HAP-1 (cell line): ENCODE results near the gene PBX2.
A peak's percentile ranks its signal among the peaks of the same experiment; 100 is the strongest.
"Not testable (repeated sequence)": the region's sequence is repeated elsewhere in the genome, so short reads cannot be mapped to it uniquely, and the experiment has no call there.

Experiments
- DNase-seq, 2 experiments: peaks; one replicate each; pipeline ENCODE4 v3.0.0-alpha.2; 2016 to 2020; ENCODE audit warnings: low spot score in 2 of 2
- H3K27me3 ChIP-seq: fragments of 250-450 bp; sonication (Bioruptor Pico); 2 replicates; pipeline ENCODE4 v1.5.1; 2020; ENCODE audit warnings: low read depth, mild to moderate bottlenecking, moderate library complexity
- H3K36me3 ChIP-seq: fragments of 250-450 bp; sonication (Bioruptor Pico); replicated peaks from 2 replicates; pipeline ENCODE4 v1.5.1; 2020; ENCODE audit warnings: mild to moderate bottlenecking
- H3K4me1 ChIP-seq: fragments of 250-450 bp; sonication (Bioruptor Pico); 2 replicates; pipeline ENCODE4 v1.5.1; 2020; ENCODE audit warnings: mild to moderate bottlenecking
- H3K4me3 ChIP-seq: fragments of 250-450 bp; sonication (Bioruptor Pico); 2 replicates; pipeline ENCODE4 v1.5.1; 2020; ENCODE audit warnings: mild to moderate bottlenecking, moderate library complexity
- H3K9me3 ChIP-seq: fragments of 250-450 bp; sonication (Bioruptor Pico); 2 replicates; pipeline ENCODE4 v1.5.1; 2020; ENCODE audit warnings: mild to moderate bottlenecking, moderate library complexity
- in situ Hi-C: fragments of 300-500 bp; cut with MboI; formaldehyde crosslinking; loops from 3 replicates; pipeline ENCODE4 v1.14.3; 2020; ENCODE audit warnings: low sequenced_read_pairs, inconsistent platforms, mixed read lengths

PBX2 gene

DNA sequence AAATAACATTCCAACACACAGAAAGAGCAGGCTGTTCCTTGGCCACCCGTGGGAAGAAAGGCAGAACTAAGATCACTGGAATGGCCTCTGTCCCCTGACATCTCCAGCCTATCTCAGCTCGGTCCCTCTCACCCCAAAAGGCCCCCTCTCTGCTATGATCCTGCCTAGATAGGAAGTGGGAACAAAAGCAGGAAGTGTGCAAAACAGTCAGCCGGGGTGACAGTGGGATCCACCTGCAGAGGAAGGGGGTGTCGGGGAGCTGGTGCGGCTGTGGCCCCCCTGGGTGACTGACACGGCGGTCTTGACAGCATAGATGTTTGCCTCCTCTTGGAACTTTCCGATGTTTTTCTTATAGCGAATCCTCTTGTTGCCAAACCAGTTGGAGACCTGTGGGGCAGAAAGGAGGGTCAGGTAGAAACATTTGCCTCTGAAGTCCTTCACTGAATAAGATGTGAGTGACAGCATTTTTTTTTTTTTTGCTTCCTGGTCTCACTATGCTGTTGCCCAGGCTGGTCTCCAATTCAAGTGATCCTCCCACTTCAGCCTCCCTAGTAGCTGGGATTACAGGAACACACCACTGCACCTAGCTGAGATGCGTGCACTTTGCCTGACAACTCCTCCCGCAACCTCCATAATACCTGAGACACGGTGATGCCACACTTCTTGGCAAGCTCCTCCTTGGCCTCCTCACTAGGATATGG is 2.8 kb downstream of the PBX2 start:
- H3K4me1 ChIP-seq: peaks cover 5% of the 10 kb centered on the region; the same call in 1 of the 2 replicates
- no peak for DNase-seq
- H3K4me3 ChIP-seq: no peak overlapping the region
- H3K36me3 ChIP-seq: peaks cover 31% of the 10 kb centered on the region
- in situ Hi-C loops: no loop called here
- no peaks in the 10 kb centered on the region for H3K27me3 ChIP-seq
- no peaks in the 10 kb centered on the region for H3K9me3 ChIP-seq

DNA sequence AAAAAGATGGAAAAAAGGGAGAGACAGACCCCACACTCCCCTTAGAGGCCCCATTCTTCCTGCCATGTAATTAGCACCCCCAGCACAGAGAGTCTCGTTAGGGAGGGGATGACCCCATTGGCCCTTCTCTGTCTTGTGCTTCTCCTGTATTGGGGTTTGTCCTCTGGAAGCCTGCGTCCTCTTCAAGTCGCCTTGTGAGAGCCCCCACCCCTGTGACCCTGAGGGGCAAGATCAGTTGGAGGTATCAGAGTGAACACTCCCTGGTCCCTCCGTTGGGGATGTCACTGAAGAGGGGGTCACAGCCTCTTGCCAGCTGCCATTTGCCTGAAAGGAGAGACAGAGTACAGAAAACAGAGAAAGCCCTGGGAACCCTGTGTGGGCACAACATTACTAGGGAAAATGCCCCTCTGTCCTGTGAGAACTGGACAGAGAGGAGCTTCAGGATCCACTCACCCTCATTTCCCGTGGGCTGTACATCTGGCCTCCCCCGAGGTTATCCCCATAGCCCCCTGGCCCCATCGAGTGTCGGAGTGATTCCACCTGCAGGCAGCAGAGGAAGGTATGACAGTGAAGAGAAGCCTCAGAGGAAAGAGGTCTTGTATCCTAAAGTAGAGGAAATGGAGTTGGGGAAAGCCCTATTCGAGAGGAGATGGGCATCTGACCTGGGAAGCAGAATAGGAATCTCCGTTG is 3.7 kb downstream of the PBX2 start:
- H3K4me1 ChIP-seq, in situ Hi-C loops, H3K9me3 ChIP-seq, H3K4me3 ChIP-seq, H3K27me3 ChIP-seq, DNase-seq: not testable (repeated sequence)
- H3K36me3 ChIP-seq: peaks cover 32% of the 10 kb centered on the region

DNA sequence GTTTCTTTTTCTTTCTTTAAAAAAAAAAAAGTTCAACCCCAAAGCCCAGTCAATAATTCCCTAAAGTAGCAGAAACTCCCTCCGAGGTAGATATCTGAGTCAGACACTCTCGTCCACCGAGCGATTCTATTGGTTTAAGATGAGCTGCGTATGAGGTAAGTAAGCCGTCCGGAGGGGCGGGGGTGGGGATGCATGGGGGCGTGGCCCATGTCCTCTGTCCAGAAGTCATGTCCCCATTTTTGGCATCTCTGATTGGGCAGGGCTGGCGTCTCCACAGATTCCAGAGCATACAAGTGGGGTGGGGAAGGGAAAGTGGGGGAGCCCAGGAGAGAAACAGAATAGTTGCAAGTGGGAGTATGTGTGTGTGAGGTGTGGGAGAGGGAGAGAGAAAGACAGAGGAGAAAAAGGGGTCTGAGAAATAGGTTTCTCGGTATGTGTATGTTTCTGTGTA is 4.3 kb downstream of the PBX2 start:
- H3K4me1 ChIP-seq, H3K9me3 ChIP-seq, H3K27me3 ChIP-seq, H3K4me3 ChIP-seq, in situ Hi-C loops: not testable (repeated sequence)
- peaks cover 38% of the 10 kb centered on the region for H3K36me3 ChIP-seq
- peak; percentile 29 to 79 for DNase-seq

DNA sequence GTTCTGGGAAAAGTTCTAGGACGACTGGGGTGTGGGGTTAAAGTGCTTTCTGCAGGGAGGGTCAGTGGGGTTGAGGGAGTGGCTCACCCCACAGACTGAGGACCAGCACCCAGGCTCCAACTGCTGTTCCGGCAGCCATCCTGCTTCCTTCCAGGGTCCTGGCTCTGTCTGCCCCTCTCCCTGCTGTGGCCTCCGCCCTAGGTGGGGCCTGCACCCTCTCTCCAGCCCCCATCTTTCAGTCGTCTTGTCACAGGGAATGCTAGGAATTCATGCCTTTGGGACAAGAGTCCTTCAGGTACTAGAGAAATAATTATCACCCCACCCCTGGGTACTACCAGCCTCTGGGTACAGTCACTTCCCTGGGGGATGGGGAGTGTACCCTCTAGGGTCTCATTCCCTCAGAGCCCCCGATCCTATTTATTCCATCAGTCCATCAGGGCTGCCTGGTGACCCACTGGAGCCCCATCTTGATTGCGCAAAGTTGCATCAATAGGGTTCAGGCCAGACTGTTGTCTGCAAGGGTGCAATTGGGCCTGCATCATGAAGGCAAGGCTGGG is 5.8 kb downstream of the PBX2 start, which contains the start of gene AGER:
AGER (minus strand) TSS at position 170 of the 557 bp plus-strand sequence; CDS start at position 139, 31 bp downstream.
- Histone ChIP-seq H3K9me3 (no peaks in the 10 kb centered on the region), H3K4me1 (peaks cover 3% of the 10 kb centered on the region; the same call in 1 of the 2 replicates), H3K27me3 (no peaks in the 10 kb centered on the region), H3K36me3 (peaks cover 45% of the 10 kb centered on the region), H3K4me3 (no peak within 1 kb of the TSS)
- in situ Hi-C loops: no loop called here
- DNase-seq: no peak

DNA sequence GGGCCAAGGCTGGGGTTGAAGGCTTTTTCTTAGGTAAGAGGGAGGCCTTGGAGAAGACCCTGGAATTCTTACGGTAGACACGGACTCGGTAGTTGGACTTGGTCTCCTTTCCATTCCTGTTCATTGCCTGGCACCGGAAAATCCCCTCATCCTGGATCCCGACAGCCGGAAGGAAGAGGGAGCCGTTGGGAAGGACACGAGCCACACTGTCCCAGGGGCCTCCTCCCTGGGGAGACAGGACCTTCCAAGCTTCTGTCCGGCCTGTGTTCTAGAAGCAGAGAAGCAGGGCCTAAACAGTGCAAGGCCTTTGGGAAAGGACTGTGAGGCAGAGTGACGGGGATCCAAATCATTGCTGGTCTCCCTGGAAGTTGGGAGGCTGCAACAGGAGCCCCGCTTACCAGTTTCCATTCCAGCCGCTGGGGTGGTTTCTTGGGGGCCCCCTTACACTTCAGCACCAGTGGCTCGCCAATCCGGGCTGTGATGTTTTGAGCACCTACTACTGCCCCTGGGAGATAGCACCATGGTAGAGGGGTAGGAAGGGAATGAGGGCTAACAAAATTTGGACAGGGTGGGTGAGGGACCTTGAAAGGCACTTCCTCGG is 6.4 kb downstream of the PBX2 start:
- Histone ChIP-seq H3K4me3 (no peak overlapping the region), H3K4me1 (peaks cover 1% of the 10 kb centered on the region; the same call in 1 of the 2 replicates), H3K9me3 (no peaks in the 10 kb centered on the region), H3K36me3 (peaks cover 45% of the 10 kb centered on the region), H3K27me3 (no peaks in the 10 kb centered on the region)
- DNase-seq: no peak
- in situ Hi-C loops: no loop called here

DNA sequence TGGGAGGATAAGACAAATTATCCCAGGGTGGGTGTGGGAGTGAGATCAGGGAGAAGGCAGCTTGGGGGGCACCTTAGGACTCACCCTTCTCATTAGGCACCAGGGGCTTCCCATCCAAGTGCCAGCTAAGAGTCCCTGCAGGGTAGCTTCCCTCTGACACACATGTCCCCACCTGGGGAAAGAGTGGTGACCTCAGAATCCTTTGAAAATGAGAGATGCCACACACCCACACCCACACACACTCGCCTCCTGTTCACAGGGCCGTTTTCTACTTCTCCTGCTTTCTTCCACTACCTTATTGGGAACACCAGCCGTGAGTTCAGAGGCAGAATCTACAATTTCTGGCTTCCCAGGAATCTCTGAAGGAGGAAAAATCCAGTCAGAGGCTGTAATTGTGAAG is 7.0 kb downstream of the PBX2 start:
- no peaks in the 10 kb centered on the region for H3K9me3 ChIP-seq
- in situ Hi-C loops: no loop called here
- H3K4me3 ChIP-seq: no peak overlapping the region
- H3K27me3 ChIP-seq: no peaks in the 10 kb centered on the region
- no peak for DNase-seq
- peaks cover 40% of the 10 kb centered on the region for H3K36me3 ChIP-seq
- H3K4me1 ChIP-seq: no peaks in the 10 kb centered on the region

DNA sequence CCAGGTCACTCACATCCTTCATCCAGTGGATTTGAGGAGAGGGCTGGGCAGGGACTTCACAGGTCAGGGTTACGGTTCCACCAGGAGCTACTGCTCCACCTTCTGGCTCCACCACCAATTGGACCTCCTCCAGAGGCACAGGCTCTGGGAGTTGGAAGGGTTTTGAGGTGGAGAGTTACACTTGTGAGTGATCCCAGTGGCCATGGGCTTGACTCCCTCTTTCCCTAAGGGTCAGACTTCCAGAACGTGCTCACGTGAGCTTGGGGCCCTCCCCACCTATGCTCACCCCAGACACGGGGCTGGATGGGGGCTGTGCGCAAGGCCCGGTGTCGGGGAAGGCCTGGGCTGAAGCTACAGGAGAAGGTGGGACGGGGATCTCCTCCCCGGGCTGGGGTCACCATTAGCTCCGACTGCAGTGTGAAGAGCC is 7.4 kb downstream of the PBX2 start:
- H3K9me3 ChIP-seq: no peaks in the 10 kb centered on the region
- H3K36me3 ChIP-seq: peaks cover 35% of the 10 kb centered on the region
- H3K4me1 ChIP-seq: no peaks in the 10 kb centered on the region
- in situ Hi-C loops: no loop called here
- no peak for DNase-seq
- no peaks in the 10 kb centered on the region for H3K27me3 ChIP-seq
- H3K4me3 ChIP-seq: no peak overlapping the region

DNA sequence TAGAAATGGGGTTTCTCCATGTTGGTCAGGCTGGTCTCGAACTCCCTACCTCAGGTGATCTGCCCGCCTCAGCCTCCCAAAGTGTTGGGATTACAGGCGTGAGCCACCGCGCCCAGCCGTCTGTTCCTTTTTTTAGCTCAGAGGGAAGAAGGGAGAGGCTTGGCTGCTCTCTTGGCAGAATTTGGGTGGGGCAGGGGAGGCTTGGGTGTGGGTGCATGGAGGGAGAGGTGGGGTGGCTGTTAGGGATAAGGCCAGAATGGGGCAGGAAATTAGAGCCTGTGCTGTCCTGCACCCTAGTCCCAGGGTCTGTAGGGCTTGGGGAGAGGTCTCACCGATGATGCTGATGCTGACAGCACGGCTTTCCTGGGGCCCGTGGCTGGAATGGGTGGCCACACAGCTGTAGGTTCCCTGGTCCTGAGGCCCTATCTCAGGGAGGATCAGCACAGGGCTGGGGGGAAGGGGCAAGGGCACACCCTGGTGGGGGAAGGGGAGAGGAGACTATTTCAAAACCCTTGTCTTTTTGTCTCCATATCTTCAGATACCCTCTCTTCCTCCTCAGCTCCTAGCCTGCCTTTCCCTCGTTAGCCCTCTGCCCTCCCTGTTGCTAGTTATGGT is 8.0 kb downstream of the PBX2 start:
- no peak for DNase-seq
- no peaks in the 10 kb centered on the region for H3K27me3 ChIP-seq
- H3K4me3 ChIP-seq: no peak overlapping the region
- H3K9me3 ChIP-seq: no peaks in the 10 kb centered on the region
- peaks cover 30% of the 10 kb centered on the region for H3K36me3 ChIP-seq
- H3K4me1 ChIP-seq: peaks cover 4% of the 10 kb centered on the region; the same call in 1 of the 2 replicates
- in situ Hi-C loops: no loop called here

DNA sequence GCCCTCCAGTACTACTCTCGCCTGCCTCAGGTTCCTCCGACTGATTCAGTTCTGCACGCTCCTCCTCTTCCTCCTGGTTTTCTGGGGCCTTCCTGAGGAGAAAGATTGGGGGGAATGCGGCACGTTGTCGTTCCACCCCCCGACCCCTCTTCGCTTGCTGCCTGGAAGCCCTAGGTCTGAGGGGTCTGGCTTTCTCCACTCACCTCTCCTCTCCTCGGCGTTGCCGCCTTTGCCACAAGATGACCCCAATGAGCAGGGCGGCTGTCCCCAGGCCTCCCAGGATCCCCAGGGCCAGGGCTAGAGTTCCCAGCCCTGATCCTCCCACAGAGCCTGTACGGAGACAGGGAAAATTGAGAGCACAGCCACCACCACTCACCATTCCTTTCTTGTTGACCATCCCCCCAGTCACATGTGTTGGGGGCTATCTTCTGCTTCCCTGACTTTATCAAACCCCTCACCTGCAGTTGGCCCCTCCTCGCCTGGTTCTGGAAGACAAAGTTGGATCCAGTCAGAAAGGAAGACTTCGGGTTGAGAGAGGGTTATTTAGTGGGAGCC is 8.8 kb downstream of the PBX2 start:
- peaks cover 12% of the 10 kb centered on the region for H3K4me1 ChIP-seq
- DNase-seq: no peak
- in situ Hi-C loops: no loop called here
- H3K9me3 ChIP-seq: no peaks in the 10 kb centered on the region
- H3K4me3 ChIP-seq: no peak overlapping the region
- peaks cover 22% of the 10 kb centered on the region for H3K36me3 ChIP-seq
- H3K27me3 ChIP-seq: no peaks in the 10 kb centered on the region

DNA sequence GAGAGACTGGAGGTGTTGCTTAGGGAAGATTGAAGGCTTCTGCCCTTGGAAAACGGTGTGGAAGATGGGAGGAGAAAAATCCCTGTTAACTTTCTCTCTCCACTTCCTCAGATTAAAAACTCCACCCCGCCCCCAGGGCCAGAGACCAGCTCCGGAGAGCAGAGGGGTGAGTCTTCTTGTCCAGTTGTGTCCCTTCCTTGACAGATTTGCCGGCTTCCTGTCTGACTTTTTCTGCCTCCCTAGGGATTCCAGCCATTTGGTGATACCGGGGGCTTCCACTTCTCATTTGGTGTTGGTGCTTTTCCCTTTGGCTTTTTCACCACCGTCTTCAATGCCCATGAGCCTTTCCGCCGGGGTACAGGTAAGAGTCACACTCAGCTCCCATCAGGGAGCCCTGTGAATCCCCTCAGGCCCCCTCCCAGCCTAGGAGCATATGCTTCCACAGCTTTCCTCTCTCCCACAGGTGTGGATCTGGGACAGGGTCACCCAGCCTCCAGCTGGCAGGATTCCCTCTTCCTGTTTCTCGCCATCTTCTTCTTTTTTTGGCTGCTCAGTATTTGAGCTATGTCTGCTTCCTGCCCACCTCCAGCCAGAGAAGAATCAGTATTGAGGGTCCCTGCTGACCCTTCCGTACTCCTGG is 10.1 kb downstream of the PBX2 start:
- Histone ChIP-seq H3K9me3 (no peaks in the 10 kb centered on the region), H3K27me3 (no peaks in the 10 kb centered on the region), H3K36me3 (peaks cover 19% of the 10 kb centered on the region), H3K4me1 (peaks cover 18% of the 10 kb centered on the region), H3K4me3 (no peak overlapping the region)
- DNase-seq: no peak
- in situ Hi-C loops: no loop called here

DNA sequence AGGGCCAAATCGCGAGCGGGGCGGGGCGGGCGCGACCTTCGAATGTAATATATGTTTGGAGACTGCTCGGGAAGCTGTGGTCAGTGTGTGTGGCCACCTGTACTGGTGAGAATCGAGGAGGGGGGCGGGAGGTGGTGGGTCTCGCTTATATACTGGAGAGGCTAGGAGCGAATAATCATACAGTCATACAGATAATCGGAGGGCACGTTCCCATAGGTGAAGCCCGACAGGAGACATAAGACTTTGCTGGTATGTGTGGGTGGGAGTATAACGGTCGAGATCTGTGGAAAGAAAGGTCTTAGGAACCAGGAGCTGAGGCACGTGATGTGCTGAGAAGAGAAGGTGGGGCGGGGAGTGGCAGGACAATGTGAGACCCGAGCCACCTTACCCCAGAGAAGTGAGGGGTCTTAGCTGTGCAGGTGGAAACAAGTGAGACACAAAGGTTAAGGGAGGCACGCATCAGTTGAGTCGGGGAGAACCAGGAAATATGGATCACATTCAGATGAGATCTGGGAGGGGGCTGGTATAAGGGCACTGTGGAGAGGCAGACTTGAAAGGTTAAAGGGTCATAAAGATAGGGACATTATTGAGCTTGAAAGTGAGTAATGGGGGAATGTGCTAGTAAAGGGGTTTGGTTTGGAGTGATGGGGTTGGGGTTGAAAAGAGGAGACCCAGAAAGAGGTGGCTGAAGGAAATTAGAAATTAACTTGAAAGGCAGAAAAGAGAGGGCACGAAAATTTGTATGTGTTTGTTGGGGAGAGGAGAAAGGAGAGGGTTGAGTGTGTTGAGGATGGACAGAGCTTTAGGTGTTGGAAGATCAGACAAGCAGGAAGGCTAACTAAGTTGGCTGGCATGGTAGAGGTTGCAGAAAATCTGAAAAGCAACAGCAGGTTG is 11.2 kb downstream of the PBX2 start:
- Histone ChIP-seq H3K27me3 (no peaks in the 10 kb centered on the region), H3K4me3 (peak overlapping the region; percentile 86), H3K9me3 (no peaks in the 10 kb centered on the region), H3K4me1 (peaks cover 19% of the 10 kb centered on the region), H3K36me3 (peaks cover 15% of the 10 kb centered on the region)
- DNase-seq: no peak
- in situ Hi-C loops: no loop called here

DNA sequence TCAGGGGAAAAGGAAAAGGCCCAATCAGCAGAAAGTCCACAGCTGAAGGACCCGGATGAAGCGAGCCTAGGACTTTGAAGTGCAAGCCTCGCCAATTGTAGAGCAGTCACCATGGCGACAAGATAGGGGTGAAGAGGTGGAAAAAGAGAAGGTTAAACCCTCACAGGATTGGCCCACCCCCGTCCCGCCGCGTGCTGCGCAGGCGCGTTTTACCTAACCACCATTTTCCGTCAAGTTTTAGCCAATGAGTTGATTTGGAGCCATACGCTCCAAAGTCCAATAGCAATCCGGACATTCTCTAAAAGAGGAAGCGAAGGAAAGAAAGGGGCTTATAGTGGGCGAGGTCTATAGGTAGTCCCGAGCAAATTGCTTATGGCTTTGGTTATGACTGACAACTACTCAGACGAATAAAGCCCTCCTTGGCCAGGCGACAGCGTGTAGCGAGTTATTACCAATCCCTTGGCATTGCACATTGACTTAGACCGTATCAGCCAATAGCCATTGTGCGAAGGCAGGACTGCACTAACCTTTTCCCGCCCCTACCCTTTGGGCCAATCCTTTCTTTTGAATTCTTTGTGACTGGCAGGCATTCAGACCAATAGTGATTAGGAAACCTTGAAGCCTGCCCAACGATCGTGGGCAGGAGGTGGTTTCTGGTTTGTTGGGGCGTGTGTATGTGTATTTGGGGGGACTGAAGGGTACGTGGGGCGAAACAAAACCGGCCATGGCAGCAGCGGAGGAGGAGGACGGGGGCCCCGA is 12.0 kb downstream of the PBX2 start, which contains the start of gene RNF5:
RNF5 (plus strand) TSS at position 618 of the 759 bp plus-strand sequence; CDS start at position 725, 107 bp downstream.
- Histone ChIP-seq H3K9me3 (no peaks in the 10 kb centered on the region), H3K4me1 (peaks cover 19% of the 10 kb centered on the region), H3K4me3 (peak within 1 kb of the TSS; percentile 86), H3K36me3 (peaks cover 15% of the 10 kb centered on the region), H3K27me3 (no peaks in the 10 kb centered on the region)
- in situ Hi-C loops: no loop called here
- peak; percentile 97 to 100 for DNase-seq
